GM12892 (cell line): Measurements from ENCODE around the gene TXLNB.

Experiments
- DNase-seq: peaks from one replicate; pipeline ENCODE4 v3.0.0; 2011; ENCODE audit not compliant: insufficient read length
- FAIRE-seq: peaks from 2 replicates; lab custom pipeline; 2011; peaks lifted over from hg19 to GRCh38; lab: Jason Lieb, UNC
- POLR2A ChIP-seq: IDR thresholded peaks from 2 replicates; pipeline ENCODE4 v1.6.1; 2011; ENCODE audit warnings: low read depth, low read length, control low read depth
- POLR2AphosphoS5 ChIP-seq: IDR thresholded peaks from 2 replicates; pipeline ENCODE4 v1.6.1; 2011; ENCODE audit warnings: low read depth, low read length, control low read depth
- TAF1 ChIP-seq: IDR thresholded peaks from 2 replicates; pipeline ENCODE4 v1.6.1; 2011; ENCODE audit warnings: low read depth, mild to moderate bottlenecking, control low read depth, low read length, borderline replicate concordance

Gene TXLNB

DNA sequence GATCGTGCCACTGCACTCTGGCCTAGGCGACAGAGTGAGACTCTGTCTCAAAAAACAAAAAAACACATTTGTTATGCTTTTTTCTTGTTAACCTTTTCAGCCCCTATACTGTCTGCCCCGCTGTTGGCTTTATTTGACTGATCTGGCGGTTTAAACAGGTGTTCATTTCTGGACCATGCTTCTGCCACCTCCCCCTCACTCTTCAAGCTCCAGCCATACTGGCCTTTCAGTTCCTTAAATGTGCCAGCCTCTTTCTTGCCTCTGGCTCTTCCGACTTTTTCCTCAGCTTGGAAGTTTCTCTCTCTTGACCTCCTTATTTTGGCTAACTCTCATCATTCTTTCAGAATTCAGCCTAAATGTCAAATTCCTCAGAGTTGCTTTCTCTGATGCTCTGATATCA is 35.2 kb upstream of the TXLNB start:
- DNase-seq, result no peak
- FAIRE-seq, result no peak
- TF ChIP-seq TAF1 (no peak), POLR2A (no peak), POLR2AphosphoS5 (no peak)

DNA sequence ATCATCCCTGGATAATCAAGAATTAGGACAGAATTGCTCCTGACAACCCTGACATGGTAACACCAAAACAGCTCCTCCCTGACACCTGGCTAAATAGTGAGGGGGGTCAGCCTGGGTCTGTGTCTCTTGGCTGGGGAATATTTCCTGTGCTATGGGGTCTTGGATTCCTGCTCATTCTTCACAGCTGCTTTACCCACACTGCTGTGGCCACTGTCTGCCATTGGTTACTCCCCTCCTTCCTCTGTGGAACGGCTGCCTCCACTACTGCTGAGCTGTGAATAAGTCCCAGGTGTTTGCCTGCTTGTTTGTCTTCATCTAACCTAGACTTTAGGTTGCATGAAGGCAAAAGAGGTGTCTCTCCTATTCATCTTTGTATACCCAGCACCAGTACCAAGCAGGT is 33.9 kb upstream of the TXLNB start:
- DNase-seq (no peak), FAIRE-seq (peak; percentile 64)
- TF ChIP-seq POLR2AphosphoS5 (no peak), POLR2A (no peak), TAF1 (no peak)

DNA sequence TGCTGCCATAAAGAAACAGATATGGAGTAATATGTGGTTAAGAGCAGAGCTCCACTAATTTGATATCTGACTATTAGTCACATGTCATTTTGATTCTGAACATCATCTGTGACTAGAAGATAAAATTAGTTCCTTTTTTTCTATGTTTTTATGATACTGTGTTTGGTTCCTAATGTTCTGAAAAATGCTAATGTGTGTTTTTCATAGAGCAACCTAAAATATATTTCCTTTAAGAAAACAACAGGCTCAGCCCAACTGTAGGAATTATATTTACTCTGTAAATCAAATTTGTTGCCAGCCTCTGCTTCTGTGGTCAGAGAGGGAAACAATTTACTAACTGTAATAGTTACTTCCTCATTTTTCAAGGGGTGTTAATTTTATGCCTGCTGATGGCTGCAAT is 33.3 kb upstream of the TXLNB start:
- DNase-seq (no peak), FAIRE-seq (no peak)
- TF ChIP-seq POLR2A (no peak), POLR2AphosphoS5 (no peak), TAF1 (no peak)

DNA sequence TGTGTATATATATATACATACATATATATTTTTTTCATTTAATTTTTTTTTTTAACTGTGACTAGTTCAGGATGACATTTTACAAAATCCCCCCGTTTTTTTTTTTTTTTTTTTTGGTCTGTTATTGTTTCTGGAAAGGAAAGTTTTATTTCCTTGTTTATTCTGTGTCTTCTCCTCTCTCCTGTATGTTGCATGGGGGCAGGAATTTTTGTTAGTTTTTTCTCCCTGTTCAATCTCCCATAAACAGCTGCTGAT is 32.4 kb upstream of the TXLNB start:
- no peak for FAIRE-seq
- no peak for DNase-seq
- TF ChIP-seq POLR2AphosphoS5 (no peak), TAF1 (no peak), POLR2A (no peak)

DNA sequence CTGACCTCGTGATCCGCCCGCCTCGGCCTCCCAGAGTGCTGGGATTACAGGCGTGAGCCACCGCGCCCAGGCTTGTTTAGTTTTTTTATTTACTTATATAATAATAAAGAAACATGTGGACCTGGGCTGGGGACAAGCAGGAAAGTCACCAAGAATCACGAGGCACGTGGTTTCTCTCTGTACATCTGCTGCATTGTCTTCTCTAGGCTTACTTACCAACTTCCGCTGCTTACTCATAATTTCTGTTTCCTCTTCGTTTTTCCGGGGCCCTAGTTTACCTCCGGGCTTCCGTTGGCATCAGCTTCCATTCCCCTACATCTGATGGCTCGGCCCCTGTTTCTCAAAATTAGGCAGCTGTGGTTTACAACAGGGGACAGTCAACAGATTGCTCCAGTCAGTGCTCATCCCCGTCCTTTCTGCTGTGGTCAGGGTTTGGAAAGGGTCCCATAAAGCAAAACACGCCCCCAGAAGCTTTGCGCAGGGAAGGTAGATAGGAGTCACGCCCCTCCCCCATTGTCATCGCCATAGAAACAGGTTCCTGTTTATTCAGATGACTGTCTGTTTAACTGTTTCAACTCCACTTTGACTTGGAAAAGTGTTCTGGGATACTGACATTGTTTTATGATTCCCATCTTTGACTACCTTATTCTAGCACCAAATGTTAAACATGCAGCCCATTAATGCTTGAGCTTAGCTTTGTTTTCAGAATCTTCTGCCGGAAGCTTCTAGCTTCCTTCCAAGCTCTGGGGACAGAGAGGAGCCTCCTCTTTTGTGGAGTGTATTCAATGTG is 31.9 kb upstream of the TXLNB start:
- peak; percentile 72 for FAIRE-seq
- TF ChIP-seq POLR2AphosphoS5 (no peak), POLR2A (no peak), TAF1 (no peak)
- no peak for DNase-seq

DNA sequence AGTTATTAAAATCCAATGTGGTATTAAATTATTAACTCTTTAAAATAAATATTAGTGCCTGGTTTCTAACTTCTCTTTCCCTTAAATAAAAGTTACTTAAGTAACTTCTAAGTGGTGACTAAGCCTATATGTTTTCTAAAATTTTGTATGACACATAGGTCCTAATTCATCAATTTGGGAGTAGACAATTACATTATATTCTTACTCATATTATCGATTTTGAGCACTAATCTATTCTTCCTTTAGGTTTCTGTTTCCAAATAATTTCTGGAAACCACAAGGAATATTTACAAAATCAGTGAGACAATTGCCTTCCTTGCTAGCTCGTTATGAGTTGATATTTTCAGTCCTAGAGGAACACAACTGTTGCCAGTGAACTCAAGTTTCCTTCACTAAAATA is 28.3 kb upstream of the TXLNB start:
- TF ChIP-seq POLR2A, result no peak
- TF ChIP-seq TAF1, result no peak
- TF ChIP-seq POLR2AphosphoS5, result no peak
- FAIRE-seq (no peak), DNase-seq (no peak)

DNA sequence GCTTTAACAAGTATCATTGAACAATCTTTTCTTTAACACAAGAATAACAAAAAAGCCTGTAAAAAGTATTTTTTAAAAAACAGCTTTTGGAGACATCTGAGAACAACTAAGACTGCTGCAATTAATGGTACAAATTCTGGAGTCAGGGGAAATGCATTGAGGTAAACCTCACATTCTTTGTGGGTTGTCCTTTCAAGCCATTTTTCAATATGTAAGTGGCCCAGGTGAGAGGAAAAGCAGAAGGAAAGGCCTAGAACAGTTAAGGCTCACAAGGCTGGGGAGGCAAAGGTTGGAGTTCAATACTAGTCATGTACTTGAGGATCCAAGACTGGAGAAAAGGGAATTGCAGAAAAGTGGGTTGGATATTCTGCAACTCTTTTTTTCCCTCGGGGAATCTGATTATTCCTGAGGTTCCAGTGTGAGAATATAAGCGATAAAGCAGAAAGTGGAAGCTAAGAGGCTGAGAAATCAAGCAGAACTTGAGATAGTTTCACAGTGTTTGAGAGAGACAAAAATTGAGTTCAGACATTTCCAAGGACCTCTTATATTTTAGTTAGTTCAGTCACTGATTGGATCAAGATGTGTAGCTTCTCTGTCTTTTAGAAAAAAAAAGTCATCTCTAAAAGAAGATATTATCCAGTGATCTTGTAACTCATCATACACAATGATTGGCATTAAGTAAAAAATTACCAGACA is 25.0 kb upstream of the TXLNB start:
- no peak for TF ChIP-seq TAF1
- TF ChIP-seq POLR2A, result no peak
- TF ChIP-seq POLR2AphosphoS5, result no peak
- no peak for FAIRE-seq
- DNase-seq, result no peak

DNA sequence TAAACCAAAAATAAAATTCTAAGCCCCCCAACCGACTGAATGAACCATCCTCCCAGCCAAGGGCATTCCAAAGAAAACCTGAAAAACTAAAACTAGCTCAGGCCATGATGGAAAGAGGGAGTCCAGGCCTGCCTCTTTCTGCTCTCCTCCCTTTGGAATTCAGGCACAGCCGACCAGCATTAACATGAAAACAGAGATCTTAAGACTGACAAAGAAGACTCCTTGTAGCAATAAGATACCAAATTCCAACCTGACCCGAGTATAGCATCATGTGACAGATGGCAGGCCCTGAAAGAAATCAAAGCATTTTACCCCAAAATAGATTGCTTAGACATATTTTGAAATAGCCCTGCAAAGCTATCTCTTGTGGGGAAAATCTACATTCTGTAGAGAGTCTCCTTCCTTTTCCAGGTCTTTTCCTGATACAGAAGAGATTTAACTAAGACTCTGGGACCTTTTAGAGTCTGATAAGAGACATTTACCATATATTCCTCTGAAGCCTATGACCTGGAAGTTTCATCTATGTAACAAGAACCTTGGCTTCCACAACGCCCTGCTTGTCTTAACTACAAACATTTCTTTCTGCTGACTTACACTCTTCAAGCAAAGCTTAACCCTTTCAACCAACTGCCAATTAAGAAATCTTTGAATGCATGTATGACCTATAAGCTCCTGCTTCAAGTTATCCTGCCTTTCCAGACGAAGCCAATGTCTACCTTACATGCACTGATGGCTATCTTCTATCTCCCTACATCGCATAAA is 22.2 kb upstream of the TXLNB start:
- DNase-seq, result no peak
- FAIRE-seq, result no peak
- TF ChIP-seq POLR2A (no peak), POLR2AphosphoS5 (no peak), TAF1 (no peak)

DNA sequence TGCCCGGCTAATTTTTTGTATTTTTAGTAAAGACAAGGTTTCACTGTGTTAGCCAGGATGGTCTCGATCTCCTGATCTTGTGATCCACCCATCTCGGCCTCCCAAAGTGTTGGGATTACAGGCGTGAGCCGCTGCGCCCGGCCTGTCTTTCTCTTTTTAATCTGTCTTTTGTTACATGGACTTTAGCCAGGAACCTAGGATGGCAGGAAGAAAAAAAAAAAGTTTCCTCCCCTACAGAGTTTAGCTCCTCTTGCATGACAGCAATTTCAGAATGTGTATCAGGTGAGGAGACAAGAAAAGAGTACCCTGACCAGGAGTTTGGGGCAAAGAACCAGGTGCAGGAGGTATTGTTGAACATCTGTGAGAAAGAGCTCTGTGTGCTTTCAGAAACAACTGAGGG is 21.4 kb upstream of the TXLNB start:
- no peak for TF ChIP-seq TAF1
- TF ChIP-seq POLR2A, result no peak
- no peak for TF ChIP-seq POLR2AphosphoS5
- no peak for DNase-seq
- FAIRE-seq, result no peak

DNA sequence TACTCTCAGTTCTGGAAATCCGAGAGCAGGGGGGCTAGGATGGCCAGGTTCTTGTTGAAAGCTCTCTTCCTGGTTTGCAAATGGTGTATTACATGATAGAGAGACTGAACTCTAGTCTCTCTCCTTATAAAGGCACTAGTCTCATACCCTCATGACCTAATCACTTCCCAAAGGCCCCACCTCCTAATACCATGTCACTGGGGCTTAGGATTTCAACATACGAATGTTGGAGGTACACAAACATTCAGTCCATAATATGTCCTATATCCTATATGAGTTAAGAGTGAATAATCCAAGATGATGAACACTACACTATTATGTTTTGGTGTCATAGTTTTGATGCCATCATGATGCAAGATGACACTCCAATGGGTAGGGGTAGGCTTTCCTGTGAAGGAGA is 20.0 kb upstream of the TXLNB start:
- no peak for TF ChIP-seq POLR2AphosphoS5
- no peak for TF ChIP-seq POLR2A
- TF ChIP-seq TAF1, result no peak
- no peak for FAIRE-seq
- no peak for DNase-seq

DNA sequence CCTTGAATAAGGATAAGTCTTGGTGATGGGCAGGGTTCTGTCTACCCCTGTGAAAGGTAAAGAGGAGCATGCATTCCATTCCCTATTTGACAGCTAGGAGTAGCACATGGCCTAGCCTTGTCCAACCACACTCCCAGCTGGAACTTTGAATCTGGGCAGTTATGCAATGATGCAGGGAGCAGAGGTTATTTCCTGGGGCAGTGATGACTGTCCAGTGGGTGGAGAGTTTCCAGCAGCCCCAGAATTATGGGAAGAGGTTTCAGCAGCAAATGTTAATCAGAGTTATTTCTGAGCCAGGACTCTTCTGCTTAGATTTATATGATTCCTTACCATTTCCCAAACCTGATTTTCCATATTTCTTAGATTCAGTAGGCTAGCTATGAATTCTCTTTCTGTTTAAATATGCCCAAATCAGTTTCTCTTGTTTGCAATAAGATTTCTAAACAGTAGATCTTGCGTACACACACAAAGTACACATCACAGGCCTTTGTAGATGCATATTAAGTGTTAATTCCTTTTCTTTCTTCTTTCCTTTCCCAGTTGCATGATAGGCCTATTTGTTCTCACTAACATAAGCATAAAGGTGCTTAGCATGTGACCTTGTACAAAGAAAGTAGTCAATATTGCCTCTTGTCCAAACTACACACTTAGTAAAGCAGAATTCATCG is 17.3 kb upstream of the TXLNB start:
- DNase-seq, result no peak
- no peak for FAIRE-seq
- TF ChIP-seq TAF1, result no peak
- TF ChIP-seq POLR2A, result no peak
- TF ChIP-seq POLR2AphosphoS5, result no peak
